ENCODE results near the gene S100A10.

S100A10 gene

GRCh38 chr1:151972542-151973248, 21.0 kb downstream of the S100A10 start:
- H3K4me2 ChIP-seq (ENCODE audit: low read depth, low read length, poor library complexity, severe bottlenecking), result peak overlapping the region; percentile 1
- no peaks in the 10 kb centered on the region for H3K27me3 ChIP-seq (ENCODE audit: insufficient read depth, low read length, poor library complexity, severe bottlenecking)
- H4K20me1 ChIP-seq (ENCODE audit: insufficient read depth, low read length, poor library complexity, severe bottlenecking), result no peaks in the 10 kb centered on the region
- no peaks in the 10 kb centered on the region for H3K79me2 ChIP-seq (ENCODE audit: insufficient read depth, low read length)
- no peak overlapping the region for H3K4me3 ChIP-seq (ENCODE audit: low read length, poor library complexity, severe bottlenecking)
- no peaks in the 10 kb centered on the region for H3K36me3 ChIP-seq (ENCODE audit: insufficient read depth, low read length)
- no peaks in the 10 kb centered on the region for H3K9me3 ChIP-seq (ENCODE audit: insufficient read depth, low read depth, low read length)
- no peak overlapping the region for H3K9ac ChIP-seq (ENCODE audit: low read depth, low read length, poor library complexity, severe bottlenecking)
- H3K9me2 ChIP-seq (replicated peaks; ENCODE audit: low read depth, low read length), result no peaks in the 10 kb centered on the region
- no peak overlapping the region for H2AFZ ChIP-seq (ENCODE audit: low read length)
- TF ChIP-seq EZH2phosphoT487 (IDR thresholded peaks at IDR 0.05; ENCODE audit: borderline replicate concordance) (no peak), CTCF (conservative IDR thresholded peaks at IDR 0.05; ENCODE audit: low read length) (no peak)
- no peaks in the 10 kb centered on the region for H3F3A ChIP-seq (ENCODE audit: low read depth)
- peaks cover 29% of the 10 kb centered on the region for H3K4me1 ChIP-seq (ENCODE audit: insufficient read depth, low read length, poor library complexity, severe bottlenecking)

GRCh38 chr1:151970626-151971025, 23.0 kb downstream of the S100A10 start:
- H3K4me2 ChIP-seq (ENCODE audit: low read depth, low read length, poor library complexity, severe bottlenecking), result no peak overlapping the region

GRCh38 chr1:151970128-151970527, 23.5 kb downstream of the S100A10 start:
- Histone ChIP-seq H3K4me1 (ENCODE audit: insufficient read depth, low read length, poor library complexity, severe bottlenecking) (peaks cover 29% of the 10 kb centered on the region), H3K9me2 (replicated peaks; ENCODE audit: low read depth, low read length) (no peaks in the 10 kb centered on the region), H3K4me3 (ENCODE audit: low read length, poor library complexity, severe bottlenecking) (no peak overlapping the region), H3F3A (ENCODE audit: low read depth) (no peaks in the 10 kb centered on the region), H3K9me3 (ENCODE audit: insufficient read depth, low read depth, low read length) (no peaks in the 10 kb centered on the region), H3K36me3 (ENCODE audit: insufficient read depth, low read length) (no peaks in the 10 kb centered on the region), H3K27me3 (ENCODE audit: insufficient read depth, low read length, poor library complexity, severe bottlenecking) (no peaks in the 10 kb centered on the region), H4K20me1 (ENCODE audit: insufficient read depth, low read length, poor library complexity, severe bottlenecking) (no peaks in the 10 kb centered on the region), H3K4me2 (ENCODE audit: low read depth, low read length, poor library complexity, severe bottlenecking) (no peak overlapping the region), H3K79me2 (ENCODE audit: insufficient read depth, low read length) (no peaks in the 10 kb centered on the region), H3K9ac (ENCODE audit: low read depth, low read length, poor library complexity, severe bottlenecking) (no peak overlapping the region), H2AFZ (ENCODE audit: low read length) (no peak overlapping the region)
- TF ChIP-seq CTCF (conservative IDR thresholded peaks at IDR 0.05; ENCODE audit: low read length) (no peak), EZH2phosphoT487 (IDR thresholded peaks at IDR 0.05; ENCODE audit: borderline replicate concordance) (no peak)

More at GRCh38 chr1:151970626-151971025, 23.0 kb downstream of the S100A10 start:
- Histone ChIP-seq H3K9me3 (ENCODE audit: insufficient read depth, low read depth, low read length) (no peaks in the 10 kb centered on the region), H4K20me1 (ENCODE audit: insufficient read depth, low read length, poor library complexity, severe bottlenecking) (no peaks in the 10 kb centered on the region), H2AFZ (ENCODE audit: low read length) (no peak overlapping the region), H3K4me1 (ENCODE audit: insufficient read depth, low read length, poor library complexity, severe bottlenecking) (peaks cover 29% of the 10 kb centered on the region), H3K4me3 (ENCODE audit: low read length, poor library complexity, severe bottlenecking) (no peak overlapping the region), H3K27me3 (ENCODE audit: insufficient read depth, low read length, poor library complexity, severe bottlenecking) (no peaks in the 10 kb centered on the region), H3K79me2 (ENCODE audit: insufficient read depth, low read length) (no peaks in the 10 kb centered on the region), H3K36me3 (ENCODE audit: insufficient read depth, low read length) (no peaks in the 10 kb centered on the region), H3K9ac (ENCODE audit: low read depth, low read length, poor library complexity, severe bottlenecking) (no peak overlapping the region), H3K9me2 (replicated peaks; ENCODE audit: low read depth, low read length) (no peaks in the 10 kb centered on the region), H3F3A (ENCODE audit: low read depth) (no peaks in the 10 kb centered on the region)
- TF ChIP-seq CTCF (conservative IDR thresholded peaks at IDR 0.05; ENCODE audit: low read length) (no peak), EZH2phosphoT487 (IDR thresholded peaks at IDR 0.05; ENCODE audit: borderline replicate concordance) (no peak)
